GM21381 (cell line): ENCODE measurements around the gene SH3PXD2A.

ENCODE experiments used
- ATAC-seq: cut with Tn5 transposase; IDR thresholded peaks from one replicate; pipeline ENCODE4 v1.9.1; 2021; ENCODE audit warnings: mild to moderate bottlenecking, moderate library complexity; ENCODE audit not compliant: unreplicated experiment

SH3PXD2A gene

GRCh38 chr10:103572347-103573204 lies 282.8 kb downstream of the SH3PXD2A start:
- no peak for ATAC-seq

GRCh38 chr10:103571656-103571975 lies 283.8 kb downstream of the SH3PXD2A start:
- no peak for ATAC-seq

- no peak for ATAC-seq
Measured at GRCh38 chr10:103570844-103571655, 284.3 kb downstream of the SH3PXD2A start.

GRCh38 chr10:103569896-103570295 lies 285.5 kb downstream of the SH3PXD2A start:
- ATAC-seq: no peak

GRCh38 chr10:103568505-103568904 lies 286.9 kb downstream of the SH3PXD2A start:
- ATAC-seq: no peak

GRCh38 chr10:103566536-103566935 lies 288.8 kb downstream of the SH3PXD2A start:
- no peak for ATAC-seq

- ATAC-seq: no peak
Measured at GRCh38 chr10:103564776-103565520, 290.4 kb downstream of the SH3PXD2A start.

GRCh38 chr10:103564116-103564501 lies 291.3 kb downstream of the SH3PXD2A start:
- ATAC-seq: no peak

- no peak for ATAC-seq
Measured at GRCh38 chr10:103563231-103564115, 291.9 kb downstream of the SH3PXD2A start.

GRCh38 chr10:103562383-103562782 lies 293.0 kb downstream of the SH3PXD2A start:
- no peak for ATAC-seq

GRCh38 chr10:103560886-103561285 lies 294.5 kb downstream of the SH3PXD2A start:
- no peak for ATAC-seq

- no peak for ATAC-seq
Measured at GRCh38 chr10:103559776-103560175, 295.6 kb downstream of the SH3PXD2A start.

- ATAC-seq: no peak
Measured at GRCh38 chr10:103558911-103559310, 296.5 kb downstream of the SH3PXD2A start.

GRCh38 chr10:103557455-103557854 lies 297.9 kb downstream of the SH3PXD2A start:
- no peak for ATAC-seq

GRCh38 chr10:103556383-103557007 lies 298.9 kb downstream of the SH3PXD2A start:
- ATAC-seq: no peak

GRCh38 chr10:103555712-103556111 lies 299.7 kb downstream of the SH3PXD2A start:
- no peak for ATAC-seq

- ATAC-seq: no peak
Measured at GRCh38 chr10:103555325-103555649, 300.1 kb downstream of the SH3PXD2A start.

- ATAC-seq: no peak
Measured at GRCh38 chr10:103554488-103555324, 300.7 kb downstream of the SH3PXD2A start.
